Measurements from ENCODE around the gene KIF3B.

- TF ChIP-seq CTCF (conservative IDR thresholded peaks at IDR 0.05), result no peak
- TF ChIP-seq EZH2 (IDR thresholded peaks at IDR 0.05; ENCODE audit: low read depth), result no peak
Observed at GRCh38 chr20:32282461-32282860, 5.0 kb downstream of the KIF3B start.
